ENCODE measurements around the gene LHPP. TPM values are rescaled to one million over a fixed set of nuclear protein-coding genes. Genes with fewer than 3 reads are reported as not detected.
"Not testable (repeated sequence)": the region's sequence is repeated elsewhere in the genome, so short reads cannot be mapped to it uniquely, and the experiment has no call there.

Gene LHPP
- total and polyA plus RNA-seq, 10 donors = 16.8 to 36.8 (median 23.5) TPM

GRCh38 chr10:124547647-124548168 is 86.1 kb downstream of the LHPP start:
- H3K9me3 ChIP-seq = no peaks in the 10 kb centered on the region
- H3K27ac ChIP-seq = peak overlapping the region in 6 of 8 donors; percentile 1 to 58 (median 38)
- no peaks in the 10 kb centered on the region for H3K27me3 ChIP-seq (replicated peaks in 1 of 7)
- H3K36me3 ChIP-seq = no peaks in the 10 kb centered on the region
- H3K4me1 ChIP-seq = peaks cover 7 to 92% (median 48%) of the 10 kb centered on the region in 6 donors
- H3K4me3 ChIP-seq = peak overlapping the region in 1 of 8 donors; percentile 18
- TF ChIP-seq POLR2AphosphoS5 (IDR thresholded peaks at IDR 0.05) (peak; percentile 27 to 46 (median 39)), CTCF (IDR thresholded peaks at IDR 0.05 in 8 of 11, conservative IDR thresholded peaks at IDR 0.05 in 3 of 11) (no peak)
- WGBS, 5 donors = 38 to 73% (median 66%) methylated on average over 10 to 13 of the region's 13 CpGs
- no peak for DNase-seq
- intact Hi-C loops (cut with DNase I; ENCODE audit: low total_unique reads) = loop anchor here (10.0 kb wide), 1 partner anchor 67 kb away; no protein-coding TSS in a partner anchor

GRCh38 chr10:124549171-124549570 is 87.5 kb downstream of the LHPP start:
- Histone ChIP-seq H3K4me1 (peaks cover 7 to 77% (median 46%) of the 10 kb centered on the region in 6 donors), H3K27ac (peak overlapping the region in 3 of 8 donors; percentile 18 to 76 (median 36))
- DNase-seq; H3K27me3 ChIP-seq (replicated peaks in 1 of 7); H3K4me3 ChIP-seq; H3K36me3 ChIP-seq; H3K9me3 ChIP-seq: not testable (repeated sequence)
- WGBS, 5 donors = 88 to 92% (median 91%) methylated on average over 3 of the region's 3 CpGs
- intact Hi-C loops (cut with DNase I; ENCODE audit: low total_unique reads) = loop anchor here (10.0 kb wide), 1 partner anchor 66 kb away; no protein-coding TSS in a partner anchor

- no peak overlapping the region for H3K4me3 ChIP-seq
- intact Hi-C loops (cut with DNase I; ENCODE audit: low total_unique reads) = no loop called here
- H3K4me1 ChIP-seq = peaks cover 0 to 64% (median 34%) of the 10 kb centered on the region in 6 donors
- H3K27ac ChIP-seq = peak overlapping the region in 5 of 8 donors; percentile 9 to 76 (median 51)
- H3K9me3 ChIP-seq = no peaks in the 10 kb centered on the region
- 50 to 83% (median 77%) methylated on average over 16 to 26 of the region's 26 CpGs for WGBS, 5 donors
- DNase-seq = peak; percentile 88
- no peaks in the 10 kb centered on the region for H3K36me3 ChIP-seq
- TF ChIP-seq POLR2AphosphoS5 (IDR thresholded peaks at IDR 0.05) = peak; percentile 18 to 65 (median 55)
- TF ChIP-seq CTCF (IDR thresholded peaks at IDR 0.05 in 8 of 11, conservative IDR thresholded peaks at IDR 0.05 in 3 of 11) = no peak
- H3K27me3 ChIP-seq (replicated peaks in 1 of 7) = no peaks in the 10 kb centered on the region
These were observed 88.8 kb downstream of the LHPP start for GRCh38 chr10:124550293-124551034.

GRCh38 chr10:124551097-124551496 is 89.5 kb downstream of the LHPP start:
- DNase-seq = no peak
- 89 to 98% (median 96%) methylated on average over 5 to 9 of the region's 9 CpGs for WGBS, 5 donors
- Histone ChIP-seq H3K4me1 (peaks cover 0 to 58% (median 27%) of the 10 kb centered on the region in 6 donors), H3K27ac (peak overlapping the region in 3 of 8 donors; percentile 6 to 76 (median 40)), H3K27me3 (replicated peaks in 1 of 7) (no peaks in the 10 kb centered on the region), H3K9me3 (no peaks in the 10 kb centered on the region), H3K36me3 (no peaks in the 10 kb centered on the region), H3K4me3 (no peak overlapping the region)
- intact Hi-C loops (cut with DNase I; ENCODE audit: low total_unique reads) = no loop called here
- TF ChIP-seq POLR2AphosphoS5 (IDR thresholded peaks at IDR 0.05) = no peak
- TF ChIP-seq CTCF (IDR thresholded peaks at IDR 0.05 in 8 of 11, conservative IDR thresholded peaks at IDR 0.05 in 3 of 11) = no peak
- TF ChIP-seq POLR2A (IDR thresholded peaks at IDR 0.05) = no peak

Measured in spleen (tissue), 11 donors.